CD4-positive, alpha-beta T cell (primary cell): ENCODE results near the gene RCOR2. TPM values are rescaled to one million over a fixed set of nuclear protein-coding genes. Genes with fewer than 3 reads are reported as not detected.

Experiments
- ATAC-seq: fragments of 200-7000 bp; cut with Tn5 transposase; one replicate; pipeline ENCODE4 v1.10.0; 2022; ENCODE audit warnings: mild to moderate bottlenecking; ENCODE audit not compliant: poor library complexity
- CTCF ChIA-PET: fragments of 350-600 bp; sonication (Branson Sonifier 250); formaldehyde crosslinking; loops from one replicate; lab custom pipeline; 2021; ENCODE audit warnings: antibody characterized with exemption, inconsistent platforms; lab: Charles Lee
- POLR2A ChIA-PET: fragments of 350-600 bp; sonication (Branson Sonifier 250); formaldehyde crosslinking; loops from one replicate; lab custom pipeline; 2021; ENCODE audit warnings: antibody characterized with exemption, inconsistent platforms; lab: Charles Lee
- DNase-seq, 14 experiments: peaks; one replicate each; pipeline ENCODE4 v3.0.0-alpha.2; 2013 to 2020; ENCODE audit warnings: mixed read lengths in 2 of 14
- H3K27ac ChIP-seq, 2 donors: one replicate each; pipeline versions ENCODE4 v1.5.1 to v1.7.0; 2013; ENCODE audit warnings: low read length in 2 of 2, low read depth in 1 of 2, mild to moderate bottlenecking in 1 of 2
- H3K27me3 ChIP-seq, 2 experiments: 1 replicate in 1 of 2; 2 replicates in 1 of 2; pipeline versions ENCODE4 v1.6.1 to v1.7.0; 2013; ENCODE audit warnings: low read length in 2 of 2, control low read depth in 1 of 2, mild to moderate bottlenecking in 1 of 2, moderate library complexity in 1 of 2; ENCODE audit not compliant: insufficient read depth in 2 of 2, control insufficient read depth in 1 of 2
- H3K36me3 ChIP-seq: one replicate; pipeline ENCODE4 v1.6.1; 2013; ENCODE audit warnings: low read length, control low read depth; ENCODE audit not compliant: insufficient read depth
- H3K4me1 ChIP-seq: one replicate; pipeline ENCODE4 v1.6.1; 2013; ENCODE audit warnings: low read length, control low read depth; ENCODE audit not compliant: insufficient read depth
- H3K4me3 ChIP-seq: one replicate; pipeline ENCODE4 v1.5.1; 2013; ENCODE audit warnings: mild to moderate bottlenecking, low read length, moderate library complexity
- H3K9me3 ChIP-seq, 2 experiments: 1 replicate in 1 of 2; 2 replicates in 1 of 2; pipeline versions ENCODE4 v1.6.1 to v1.7.0; 2013; ENCODE audit warnings: low read length in 2 of 2, mild to moderate bottlenecking in 2 of 2, control low read depth in 1 of 2, moderate library complexity in 1 of 2; ENCODE audit not compliant: control insufficient read depth in 1 of 2, insufficient read depth in 1 of 2
- H3K27ac Mint-ChIP-seq: one replicate; pipeline ENCODE4 v1.8.0; 2020; ENCODE audit warnings: mixed read lengths
- H3K27me3 Mint-ChIP-seq: one replicate; pipeline ENCODE4 v1.8.0; 2021; ENCODE audit warnings: mixed read lengths
- H3K36me3 Mint-ChIP-seq: one replicate; pipeline ENCODE4 v1.8.0; 2021; ENCODE audit warnings: low read depth, mixed read lengths
- H3K4me1 Mint-ChIP-seq: one replicate; pipeline ENCODE4 v1.8.0; 2021; ENCODE audit warnings: low read depth, mixed read lengths
- H3K4me3 Mint-ChIP-seq: one replicate; pipeline ENCODE4 v1.8.0; 2020; ENCODE audit warnings: mild to moderate bottlenecking, mixed read lengths
- H3K9me3 Mint-ChIP-seq: one replicate; pipeline ENCODE4 v1.8.0; 2020; ENCODE audit warnings: mixed read lengths
- intact Hi-C, 2 experiments: fragments of 100-400 bp; cut with DNase I in 1 of 2; cut with micrococcal nuclease in 1 of 2; formaldehyde crosslinking; loops; one replicate each; pipeline versions ENCODE4 v1.15.1 to v1.9.0; 2023 to 2025; cut with DNase I, micrococcal nuclease
- total RNA-seq, 174 experiments: library from RNA in 2 of 174; stranded (reverse) in 2 of 174; gene quantifications; one replicate each; pipeline ENCODE4 v1.2.3 and lab custom pipeline; 2021 to 2026
- TF ChIP-seq, protein P1 (sequence below): fragments of 200-600 bp; IDR thresholded peaks from one replicate; pipeline ENCODE4 v1.8.0; 2022; ENCODE audit warnings: antibody characterized with exemption, mild to moderate bottlenecking

RCOR2 gene
- total RNA-seq, 2 experiments from 2014 or later = not detected

DNA sequence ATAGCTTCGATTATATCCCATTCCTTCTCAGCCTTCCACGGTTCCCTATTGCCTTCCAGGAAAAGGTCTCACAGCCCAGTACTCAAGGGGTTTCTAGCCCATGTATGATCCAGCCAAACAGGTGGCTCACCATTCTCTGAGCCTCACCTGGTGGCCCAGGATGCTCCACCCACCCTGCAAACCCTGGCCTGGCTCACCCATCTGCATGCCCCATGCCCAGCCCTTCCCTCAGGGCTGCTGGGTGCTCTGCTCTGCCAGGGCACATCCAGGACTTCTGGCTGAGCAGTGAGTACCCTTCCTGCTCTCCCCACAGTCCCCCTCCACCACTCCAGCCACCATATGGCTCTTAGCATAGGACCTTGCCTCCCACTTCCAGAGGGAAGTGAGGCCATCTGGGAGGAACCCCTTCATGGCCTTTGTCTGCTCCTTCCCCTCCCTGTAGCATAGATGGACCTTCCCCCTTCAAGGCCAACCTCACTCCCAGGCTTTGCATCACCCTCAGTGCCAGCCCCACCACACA lies 5.8 kb upstream of the RCOR2 start:
- intact Hi-C loops = no loop called here
- H3K9me3 ChIP-seq = no peaks in the 10 kb centered on the region
- no peak overlapping the region for H3K27ac ChIP-seq
- Mint-ChIP-seq H3K4me3 (no peak overlapping the region), H3K9me3 (no peaks in the 10 kb centered on the region), H3K27me3 (no peaks in the 10 kb centered on the region), H3K4me1 (peaks cover 8% of the 10 kb centered on the region), H3K27ac (no peak overlapping the region), H3K36me3 (no peaks in the 10 kb centered on the region)
- H3K27me3 ChIP-seq = no peaks in the 10 kb centered on the region
- no peaks in the 10 kb centered on the region for H3K36me3 ChIP-seq
- CTCF ChIA-PET = interaction anchor here (1.5 kb wide), 1 partner anchor 23 kb away, joined by 3 read pairs; no protein-coding TSS in a partner anchor
- ATAC-seq = no peak
- TF ChIP-seq, protein P1, sequence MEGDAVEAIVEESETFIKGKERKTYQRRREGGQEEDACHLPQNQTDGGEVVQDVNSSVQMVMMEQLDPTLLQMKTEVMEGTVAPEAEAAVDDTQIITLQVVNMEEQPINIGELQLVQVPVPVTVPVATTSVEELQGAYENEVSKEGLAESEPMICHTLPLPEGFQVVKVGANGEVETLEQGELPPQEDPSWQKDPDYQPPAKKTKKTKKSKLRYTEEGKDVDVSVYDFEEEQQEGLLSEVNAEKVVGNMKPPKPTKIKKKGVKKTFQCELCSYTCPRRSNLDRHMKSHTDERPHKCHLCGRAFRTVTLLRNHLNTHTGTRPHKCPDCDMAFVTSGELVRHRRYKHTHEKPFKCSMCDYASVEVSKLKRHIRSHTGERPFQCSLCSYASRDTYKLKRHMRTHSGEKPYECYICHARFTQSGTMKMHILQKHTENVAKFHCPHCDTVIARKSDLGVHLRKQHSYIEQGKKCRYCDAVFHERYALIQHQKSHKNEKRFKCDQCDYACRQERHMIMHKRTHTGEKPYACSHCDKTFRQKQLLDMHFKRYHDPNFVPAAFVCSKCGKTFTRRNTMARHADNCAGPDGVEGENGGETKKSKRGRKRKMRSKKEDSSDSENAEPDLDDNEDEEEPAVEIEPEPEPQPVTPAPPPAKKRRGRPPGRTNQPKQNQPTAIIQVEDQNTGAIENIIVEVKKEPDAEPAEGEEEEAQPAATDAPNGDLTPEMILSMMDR = no peak
- peaks cover 17% of the 10 kb centered on the region for H3K4me1 ChIP-seq
- POLR2A ChIA-PET = no interaction called here
- no peak for DNase-seq
- no peak overlapping the region for H3K4me3 ChIP-seq

DNA sequence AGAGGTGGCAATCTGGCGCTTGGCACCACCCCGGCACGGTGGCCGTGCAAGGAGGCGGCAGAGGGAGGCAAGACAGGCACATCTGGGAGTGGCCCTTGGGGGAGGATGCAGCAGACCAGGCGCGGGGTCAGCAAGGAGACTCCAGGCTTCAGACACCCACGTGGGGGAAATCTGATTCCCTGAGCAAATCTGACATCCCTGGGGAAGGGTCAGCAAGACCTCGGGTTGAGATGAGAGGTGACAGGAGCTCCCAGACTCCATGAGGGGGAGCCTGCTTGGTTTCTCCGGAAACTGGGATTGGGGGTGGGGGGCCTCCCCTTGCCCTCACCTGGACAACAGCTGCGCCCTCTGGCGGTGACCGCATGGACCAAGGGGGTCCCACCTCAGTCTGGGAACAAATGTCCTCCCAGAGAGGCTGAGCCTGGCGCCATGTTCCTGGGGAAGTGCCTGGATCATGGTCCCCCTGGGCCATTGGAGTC lies 4.0 kb upstream of the RCOR2 start:
- Histone ChIP-seq H3K4me3 (no peak overlapping the region), H3K9me3 (no peaks in the 10 kb centered on the region), H3K36me3 (no peaks in the 10 kb centered on the region), H3K27ac (no peak overlapping the region), H3K27me3 (no peaks in the 10 kb centered on the region), H3K4me1 (peaks cover 30% of the 10 kb centered on the region)
- TF ChIP-seq, protein P1 = peak; percentile 46
- Mint-ChIP-seq H3K27me3 (no peaks in the 10 kb centered on the region), H3K4me1 (peaks cover 16% of the 10 kb centered on the region), H3K27ac (no peak overlapping the region), H3K9me3 (no peaks in the 10 kb centered on the region), H3K4me3 (no peak overlapping the region), H3K36me3 (no peaks in the 10 kb centered on the region)
- DNase-seq (peak in 7 of 14 experiments; percentile 26 to 63 (median 32)), ATAC-seq (no peak)
- ChIA-PET POLR2A (interaction anchor here (0.8 to 1.8 kb wide), 4 partner anchors 25 to 88 kb away, joined by 3 to 7 read pairs (median 4); partner anchors contain the start of gene MARK2), CTCF (interaction anchor here (0.6 to 2.4 kb wide), 3 partner anchors 16 to 237 kb away, joined by 3 to 7 read pairs (median 6); partner anchors contain the start of gene MARK2)
- intact Hi-C loops = loop anchor here in 1 of 2 experiments (1.0 kb wide), 1 partner anchor 84 kb away; no protein-coding TSS in a partner anchor

GRCh38 chr11:63920126-63920938 lies 3.4 kb upstream of the RCOR2 start:
- H3K36me3 ChIP-seq = no peaks in the 10 kb centered on the region
- no peak overlapping the region for H3K27ac ChIP-seq
- Mint-ChIP-seq H3K27me3 (no peaks in the 10 kb centered on the region), H3K27ac (no peak overlapping the region), H3K36me3 (no peaks in the 10 kb centered on the region), H3K4me3 (no peak overlapping the region), H3K4me1 (peaks cover 16% of the 10 kb centered on the region), H3K9me3 (no peaks in the 10 kb centered on the region)
- TF ChIP-seq, protein P1 = no peak
- DNase-seq (no peak), ATAC-seq (no peak)
- CTCF ChIA-PET = interaction anchor here (0.6 to 2.4 kb wide), 3 partner anchors 17 to 236 kb away, joined by 3 to 7 read pairs (median 6); partner anchors contain the start of gene MARK2
- intact Hi-C loops = no loop called here
- no peak overlapping the region for H3K4me3 ChIP-seq
- H3K9me3 ChIP-seq = no peaks in the 10 kb centered on the region
- no peaks in the 10 kb centered on the region for H3K27me3 ChIP-seq
- POLR2A ChIA-PET = interaction anchor here (0.5 to 1.8 kb wide), 3 partner anchors 82 to 1952 kb away, joined by 3 to 7 read pairs (median 4); partner anchors contain the start of gene MARK2
- H3K4me1 ChIP-seq = peaks cover 36% of the 10 kb centered on the region
